Gastroesophageal sphincter (tissue), 3 donors: ENCODE results near the gene MED27.

Experiments
- EP300 ChIP-seq: sonication (generic); formaldehyde crosslinking; IDR thresholded peaks from one replicate; pipeline ENCODE4 v1.6.1; 2017; ENCODE audit warnings: antibody characterized with exemption, mild to moderate bottlenecking
- TF ChIP-seq, protein P1 (sequence below), 4 experiments: fragments of 200-600 bp in 2 of 4; fragments of 450-650 bp in 2 of 4; sonication (generic) in 1 of 4; IDR thresholded peaks; one replicate each; pipeline ENCODE4 v1.5.1; 2017 to 2019; ENCODE audit warnings: antibody characterized with exemption in 4 of 4, mild to moderate bottlenecking in 2 of 4, moderate library complexity in 2 of 4

DNA sequence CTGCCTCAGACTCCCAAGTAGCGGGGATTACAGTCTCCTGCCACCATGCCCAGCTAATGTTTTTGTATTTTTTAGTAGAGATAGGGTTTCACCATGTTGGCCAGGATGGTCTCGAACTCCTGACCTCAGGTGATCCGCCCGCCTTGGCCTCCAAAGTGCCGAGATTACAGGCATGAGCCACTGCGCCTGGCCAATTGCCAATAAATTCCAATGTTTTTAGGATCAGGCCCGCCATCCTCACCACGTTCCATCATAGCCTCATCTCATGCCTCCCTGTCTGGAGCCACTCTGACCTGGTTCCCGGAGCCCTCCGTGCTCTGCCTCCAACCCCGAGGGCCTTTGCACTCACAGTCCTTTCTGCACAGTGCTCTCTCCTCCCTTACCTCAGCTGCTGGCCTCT is 268.3 kb downstream of the MED27 start:
- TF ChIP-seq, protein P1, sequence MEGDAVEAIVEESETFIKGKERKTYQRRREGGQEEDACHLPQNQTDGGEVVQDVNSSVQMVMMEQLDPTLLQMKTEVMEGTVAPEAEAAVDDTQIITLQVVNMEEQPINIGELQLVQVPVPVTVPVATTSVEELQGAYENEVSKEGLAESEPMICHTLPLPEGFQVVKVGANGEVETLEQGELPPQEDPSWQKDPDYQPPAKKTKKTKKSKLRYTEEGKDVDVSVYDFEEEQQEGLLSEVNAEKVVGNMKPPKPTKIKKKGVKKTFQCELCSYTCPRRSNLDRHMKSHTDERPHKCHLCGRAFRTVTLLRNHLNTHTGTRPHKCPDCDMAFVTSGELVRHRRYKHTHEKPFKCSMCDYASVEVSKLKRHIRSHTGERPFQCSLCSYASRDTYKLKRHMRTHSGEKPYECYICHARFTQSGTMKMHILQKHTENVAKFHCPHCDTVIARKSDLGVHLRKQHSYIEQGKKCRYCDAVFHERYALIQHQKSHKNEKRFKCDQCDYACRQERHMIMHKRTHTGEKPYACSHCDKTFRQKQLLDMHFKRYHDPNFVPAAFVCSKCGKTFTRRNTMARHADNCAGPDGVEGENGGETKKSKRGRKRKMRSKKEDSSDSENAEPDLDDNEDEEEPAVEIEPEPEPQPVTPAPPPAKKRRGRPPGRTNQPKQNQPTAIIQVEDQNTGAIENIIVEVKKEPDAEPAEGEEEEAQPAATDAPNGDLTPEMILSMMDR (IDR thresholded peaks at IDR 0.05): no peak
- no peak for TF ChIP-seq EP300
